Occipital lobe (tissue), 2 donors: ENCODE results near the gene ECHDC3. TPM values are rescaled to one million over a fixed set of nuclear protein-coding genes. Genes with fewer than 3 reads are reported as not detected.

Experiments
- DNase-seq: peaks from one replicate; lab custom pipeline; 2025; lab: John Stamatoyannopoulos, UW
- total RNA-seq: library from RNA; depleted of rRNA; stranded (reverse); fragments of >200 nt; gene quantifications from one replicate; pipeline ENCODE4 v1.2.3, GENCODE V29; 2014

The ECHDC3 gene
- total RNA-seq, 1 donor from 2014 or later = 5.6 TPM

GRCh38 chr10:11810973-11811372 lies 68.8 kb downstream of the ECHDC3 start:
- no peak for DNase-seq

- DNase-seq = no peak
Observed at GRCh38 chr10:11813177-11813576, 71.0 kb downstream of the ECHDC3 start.

Other genes with a start within 250 kb of the ECHDC3 start
- gene USP6NL, start 130.7 kb upstream of the ECHDC3 start, total RNA-seq = 40.2 TPM
- gene PROSER2, start 81.0 kb downstream of the ECHDC3 start, total RNA-seq = 0.47 TPM